ENCODE data around the gene MEN1.

Gene MEN1

DNA sequence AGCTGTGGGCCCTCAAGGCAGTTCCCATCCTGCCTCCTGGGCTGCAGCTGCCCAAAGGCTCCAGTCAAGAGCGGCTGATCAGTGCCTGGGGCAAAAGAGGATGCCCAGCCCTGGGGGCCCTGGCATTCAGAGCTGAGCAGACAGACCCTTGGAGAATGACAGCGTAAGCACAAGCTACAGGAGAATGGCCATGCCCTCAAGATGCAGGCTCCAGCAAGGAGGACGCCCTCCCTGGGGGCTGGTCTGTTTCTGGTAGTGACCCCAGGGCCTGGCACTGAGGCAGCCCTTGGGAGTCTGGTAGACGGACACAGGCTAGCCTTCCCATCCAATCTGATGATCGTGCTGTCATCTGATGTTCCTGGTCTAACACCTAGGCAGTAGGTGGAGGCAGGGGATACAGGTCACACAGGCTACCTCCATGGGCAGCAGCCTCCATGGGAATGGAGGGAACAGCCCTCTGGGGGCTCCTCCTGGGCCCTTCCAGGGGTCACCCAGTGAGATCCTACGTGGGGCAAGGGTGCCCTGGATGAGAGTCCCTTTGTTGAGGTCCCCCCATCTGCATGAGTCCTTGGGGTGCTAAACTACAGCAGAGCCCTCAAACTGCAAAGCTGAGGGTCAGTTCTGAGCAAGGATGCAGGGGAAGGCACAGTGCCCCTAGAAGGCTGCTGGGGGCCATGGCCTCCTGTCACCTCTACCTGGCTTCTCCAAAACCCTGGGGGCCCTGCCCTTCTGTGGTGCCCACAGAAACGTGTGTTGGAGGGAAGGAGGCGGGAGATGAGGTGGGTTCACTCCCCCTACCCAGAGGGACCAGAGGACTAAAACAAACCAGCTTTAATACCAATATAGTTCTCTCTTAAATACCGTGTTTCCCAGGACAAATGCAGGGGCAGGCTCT lies 21.8 kb downstream of the MEN1 start:
- no peak for DNase-seq (ENCODE audit: extremely low read depth in 1 of 2, low read depth in 1 of 2)

GRCh38 chr11:64787526-64788320 lies 22.6 kb downstream of the MEN1 start:
- peak in 1 of 2 donors; percentile 51 for DNase-seq (ENCODE audit: extremely low read depth in 1 of 2, low read depth in 1 of 2)

- DNase-seq (ENCODE audit: extremely low read depth in 1 of 2, low read depth in 1 of 2): no peak
These were observed 24.0 kb downstream of the MEN1 start for GRCh38 chr11:64786308-64786707.

DNA sequence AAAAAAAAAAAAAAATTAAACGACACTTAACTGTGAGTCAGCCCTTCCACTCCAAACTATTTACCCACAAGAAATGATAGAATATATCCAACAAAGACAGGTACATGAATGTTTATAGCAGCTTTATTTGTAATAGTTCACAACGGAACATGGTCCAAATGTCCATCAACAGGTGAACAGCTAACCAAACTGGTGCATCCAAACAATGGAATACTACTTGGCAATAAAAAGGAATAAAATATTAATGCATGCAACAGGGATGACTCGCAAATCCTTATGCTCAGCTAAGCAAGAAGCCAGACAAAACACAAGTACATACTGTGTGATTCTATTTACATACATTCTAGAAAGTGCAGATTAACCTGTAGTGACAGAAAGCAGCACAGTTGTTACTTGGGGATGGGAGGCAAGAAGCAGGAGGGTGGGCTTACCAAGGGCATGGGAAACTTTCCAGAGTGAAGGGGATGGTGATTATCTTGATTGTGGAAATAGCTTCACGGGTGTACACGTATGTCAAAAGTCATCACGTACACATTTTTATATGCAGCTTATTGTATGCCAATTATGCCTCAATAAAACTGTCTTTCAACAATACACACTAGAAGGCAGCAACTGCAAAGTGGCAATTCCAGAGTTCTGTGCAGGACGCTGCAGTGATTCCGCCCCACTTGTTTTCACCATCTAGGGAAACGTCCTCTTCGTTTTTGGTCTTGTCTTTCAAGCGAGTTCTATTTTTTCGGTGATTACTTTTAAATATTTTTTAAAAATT lies 25.4 kb downstream of the MEN1 start:
- DNase-seq (ENCODE audit: extremely low read depth in 1 of 2, low read depth in 1 of 2): no peak

DNA sequence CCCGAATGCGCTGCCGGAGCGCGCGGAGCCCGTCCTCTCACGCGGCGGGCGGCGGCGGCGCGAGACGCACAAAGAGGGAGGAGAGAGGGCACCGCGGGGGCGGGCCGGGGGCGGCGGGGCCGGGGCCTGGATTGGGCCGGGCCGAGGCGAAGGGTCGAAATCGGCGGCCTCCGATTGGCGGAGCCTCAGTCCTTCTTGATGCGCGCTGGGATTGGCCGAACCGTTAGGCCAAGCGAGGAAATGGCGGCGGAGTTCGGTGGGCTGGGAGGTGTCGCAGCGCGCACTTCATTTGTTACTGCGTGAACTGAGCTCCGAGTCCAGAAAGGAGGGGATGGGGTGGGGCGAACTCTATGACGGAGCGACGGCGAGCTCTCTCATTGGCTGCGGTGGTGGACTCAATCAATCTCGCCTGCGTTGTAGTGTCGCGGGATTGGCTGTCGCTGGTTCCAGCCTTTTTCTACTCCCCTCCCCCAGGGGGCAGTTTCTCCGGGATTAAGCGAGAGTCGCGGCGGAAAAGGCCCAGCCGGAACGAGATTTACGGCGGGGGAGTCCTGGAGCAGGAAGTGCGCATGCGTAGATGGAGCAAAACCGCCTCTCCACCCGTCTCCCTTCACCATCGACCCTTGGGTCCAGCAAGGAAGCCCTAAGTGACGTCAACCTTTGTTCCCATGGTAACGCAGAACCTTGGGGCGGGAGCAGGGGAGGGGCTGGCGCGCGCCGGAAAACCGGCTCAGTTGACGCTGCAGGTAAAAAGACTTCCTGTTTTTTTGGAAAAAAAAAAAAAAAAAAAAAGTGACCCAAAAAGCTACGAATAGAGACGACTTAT lies 31.7 kb downstream of the MEN1 start, which contains the start of gene SF1:
Gene SF1 (minus strand): TSS at position 70 of the 826 bp plus-strand sequence. CDS start 150 bp downstream, outside the sequence.
- peak; percentile 92 to 99 for DNase-seq (ENCODE audit: extremely low read depth in 1 of 2, low read depth in 1 of 2)

GRCh38 chr11:64778223-64778472 lies 32.2 kb downstream of the MEN1 start:
- no peak for DNase-seq (ENCODE audit: extremely low read depth in 1 of 2, low read depth in 1 of 2)

GRCh38 chr11:64777449-64778222 lies 32.7 kb downstream of the MEN1 start:
- DNase-seq (ENCODE audit: extremely low read depth in 1 of 2, low read depth in 1 of 2): peak; percentile 54 to 81

DNA sequence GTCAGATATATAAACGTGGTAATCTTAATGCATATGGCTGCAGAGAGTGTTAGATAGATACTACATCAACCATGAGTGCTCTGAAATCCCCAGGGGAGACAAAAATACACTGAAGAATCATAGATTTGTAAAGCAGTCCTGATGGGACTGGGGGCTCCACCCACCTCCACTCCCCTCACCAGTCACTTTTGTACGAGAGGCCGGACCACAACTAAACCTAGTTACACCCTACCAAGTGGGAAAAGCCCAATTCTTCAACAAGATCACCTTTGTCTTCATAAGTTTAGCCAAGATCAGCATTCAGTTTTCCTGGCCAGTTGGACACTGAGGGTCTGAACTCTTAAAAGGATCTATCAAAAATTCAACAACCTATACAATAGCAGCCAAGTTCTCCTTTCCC lies 33.5 kb downstream of the MEN1 start:
- no peak for DNase-seq (ENCODE audit: extremely low read depth in 1 of 2, low read depth in 1 of 2)

DNA sequence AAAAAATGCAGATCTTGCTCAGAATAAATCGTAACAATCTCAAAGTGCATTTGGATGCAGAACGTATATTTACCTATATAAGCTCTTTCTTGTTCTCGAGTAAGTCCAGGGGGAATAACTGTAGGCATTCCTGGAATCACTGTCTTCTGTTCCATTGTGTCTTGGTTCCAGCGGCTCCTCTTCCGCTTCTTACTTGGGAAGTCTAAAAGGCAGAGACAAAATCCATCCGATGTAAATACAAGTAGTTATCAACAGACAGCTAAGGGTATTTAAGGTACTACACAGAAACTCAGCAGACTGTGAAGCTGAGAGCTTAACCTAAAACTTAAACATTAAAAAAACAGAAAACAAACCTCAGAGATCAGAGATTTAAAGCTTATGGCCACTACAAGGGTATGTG lies 33.9 kb downstream of the MEN1 start:
- no peak for DNase-seq (ENCODE audit: extremely low read depth in 1 of 2, low read depth in 1 of 2)

DNA sequence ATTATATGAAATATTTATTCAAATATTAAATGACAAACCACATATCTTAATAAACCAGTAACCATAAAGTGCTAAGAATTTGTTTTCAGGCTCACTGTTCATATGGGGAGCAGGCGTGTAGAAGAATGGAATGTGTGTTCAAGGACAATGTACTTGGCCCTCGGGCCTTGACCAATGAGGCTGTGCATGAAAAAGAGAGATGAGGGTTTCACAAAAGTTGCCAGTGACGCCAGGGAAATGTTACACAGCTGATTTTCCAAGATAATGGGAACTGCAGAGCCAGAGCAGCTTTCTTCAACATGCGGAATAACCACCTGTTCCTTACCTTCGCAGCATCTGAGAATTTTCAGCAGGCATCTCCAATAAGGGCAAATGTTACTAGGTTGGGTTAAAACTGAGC lies 36.2 kb downstream of the MEN1 start:
- no peak for DNase-seq (ENCODE audit: extremely low read depth in 1 of 2, low read depth in 1 of 2)

DNA sequence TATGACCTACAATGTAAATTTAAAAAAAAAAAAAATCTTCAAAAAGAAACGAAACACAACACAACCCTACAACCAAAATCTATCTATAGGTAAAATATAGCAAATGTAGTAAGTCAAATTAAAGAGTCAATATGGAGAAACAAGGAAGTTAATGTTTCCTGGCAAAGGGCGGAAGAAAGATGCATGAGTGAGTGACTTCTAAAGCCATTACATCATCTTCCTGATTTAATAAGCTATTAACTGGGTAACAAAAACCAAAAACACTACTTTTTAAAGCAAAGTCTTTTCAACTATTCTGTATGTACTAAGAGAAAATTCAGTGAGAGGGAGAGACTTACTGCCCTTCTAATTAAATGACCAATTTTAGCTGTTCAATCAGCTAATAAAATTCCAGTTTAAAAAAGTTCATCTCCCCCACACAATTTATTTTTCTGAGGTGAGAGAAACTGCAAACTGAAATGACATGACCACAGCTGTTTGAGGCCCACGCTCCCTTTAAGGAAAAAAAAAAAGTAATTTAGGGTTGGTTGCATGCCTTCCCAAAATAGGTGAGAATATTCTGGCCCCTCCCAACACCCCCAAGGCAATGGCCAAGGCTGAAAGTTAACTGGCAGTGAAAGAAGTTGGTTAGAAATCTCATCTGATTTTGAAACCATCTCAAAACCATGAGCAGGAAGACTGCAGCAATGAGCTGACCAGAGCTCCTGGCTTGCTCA lies 37.9 kb downstream of the MEN1 start:
- DNase-seq (ENCODE audit: extremely low read depth in 1 of 2, low read depth in 1 of 2): no peak

- DNase-seq (ENCODE audit: extremely low read depth in 1 of 2, low read depth in 1 of 2): no peak
These were observed 38.5 kb downstream of the MEN1 start for GRCh38 chr11:64771861-64772260.

DNA sequence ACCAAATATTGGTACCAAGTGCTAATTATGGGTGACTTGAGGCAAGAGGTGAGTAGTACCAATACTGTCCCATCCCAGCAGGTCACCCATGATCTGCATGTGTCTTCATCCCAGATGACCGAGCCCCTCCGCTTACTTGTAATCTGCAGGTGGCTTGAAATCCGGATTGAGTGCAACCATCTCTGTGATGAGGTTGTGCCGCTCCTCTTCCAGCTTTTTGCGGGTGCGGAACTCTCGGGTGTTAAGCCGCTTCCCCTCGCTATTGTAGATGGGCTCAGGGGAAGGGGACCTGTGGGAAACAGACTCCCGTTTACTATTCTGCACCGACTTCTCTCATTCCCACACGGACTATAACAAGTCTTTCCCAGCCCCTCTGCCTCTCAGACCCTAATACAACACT lies 40.2 kb downstream of the MEN1 start:
- DNase-seq (ENCODE audit: extremely low read depth in 1 of 2, low read depth in 1 of 2): no peak

GRCh38 chr11:64769283-64769682 lies 41.1 kb downstream of the MEN1 start:
- DNase-seq (ENCODE audit: extremely low read depth in 1 of 2, low read depth in 1 of 2): no peak

GRCh38 chr11:64768300-64768694 lies 42.1 kb downstream of the MEN1 start:
- DNase-seq (ENCODE audit: extremely low read depth in 1 of 2, low read depth in 1 of 2): no peak

DNA sequence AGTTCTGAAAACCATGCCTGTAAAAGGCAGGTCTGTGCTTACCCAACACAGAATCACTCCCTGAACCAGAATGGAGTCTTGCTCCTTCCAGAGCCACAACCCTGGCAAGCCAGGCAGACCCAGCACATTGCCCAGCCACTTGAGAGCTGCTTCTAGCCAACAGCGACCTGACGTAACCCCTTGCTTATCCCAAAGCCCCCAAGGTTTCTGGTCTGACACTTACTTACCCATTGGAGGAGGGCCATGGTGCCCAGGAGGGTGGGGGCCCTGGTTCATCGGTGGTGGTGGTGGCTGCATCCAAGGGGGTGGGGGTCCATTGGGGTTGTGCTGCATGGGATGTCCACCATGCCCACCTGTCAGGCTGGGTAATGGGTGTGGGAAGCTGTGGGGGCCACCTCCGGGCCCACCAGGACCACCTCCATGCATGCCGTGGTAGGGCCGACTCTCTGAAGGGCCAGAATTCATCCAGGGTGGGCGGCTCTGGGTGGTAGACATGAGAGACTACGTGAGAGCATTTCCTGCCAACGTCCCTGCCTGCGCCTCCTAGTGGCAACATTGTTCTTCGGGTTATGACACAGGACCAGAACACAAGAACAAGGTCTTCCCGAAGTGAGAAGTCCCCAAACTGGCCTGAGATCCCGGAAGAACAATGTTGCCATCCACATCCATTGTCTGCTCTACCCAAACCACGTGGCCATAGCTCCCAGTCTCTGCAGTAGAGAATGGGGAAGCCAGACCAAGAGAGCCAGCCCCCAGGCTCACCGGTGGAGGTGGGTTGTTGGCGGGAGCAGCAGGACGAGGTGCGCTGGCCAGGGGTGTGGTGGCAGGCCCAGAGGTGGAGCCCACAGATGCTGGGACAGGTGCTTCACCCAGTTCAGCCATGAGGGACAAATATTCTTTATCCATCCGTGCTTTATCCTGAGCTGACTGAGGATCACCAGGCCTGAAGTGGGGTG lies 42.7 kb downstream of the MEN1 start:
- DNase-seq (ENCODE audit: extremely low read depth in 1 of 2, low read depth in 1 of 2): peak in 1 of 2 donors; percentile 77

- DNase-seq (ENCODE audit: extremely low read depth in 1 of 2, low read depth in 1 of 2): no peak
These were observed 43.5 kb downstream of the MEN1 start for GRCh38 chr11:64766881-64767280.
